T47D (cell line): ENCODE data around the gene TRAK1.

Experiments
- DNase-seq, 2 experiments: peaks; one replicate each; pipeline versions ENCODE4 v3.0.0 to v3.0.0-alpha.2; 2011 to 2012; ENCODE audit warnings: low read depth in 1 of 2, low spot score in 1 of 2
- JUND ChIP-seq: IDR thresholded peaks from 2 replicates; pipeline ENCODE4 v1.6.1; 2012; ENCODE audit warnings: low read depth
- in situ Hi-C: cut with HindIII; loops from 2 replicates; pipeline ENCODE4 v1.10.0; 2016; ENCODE audit warnings: low sequenced_read_pairs, low pct_unique_long_range_greater_than_20kb

The TRAK1 gene

DNA sequence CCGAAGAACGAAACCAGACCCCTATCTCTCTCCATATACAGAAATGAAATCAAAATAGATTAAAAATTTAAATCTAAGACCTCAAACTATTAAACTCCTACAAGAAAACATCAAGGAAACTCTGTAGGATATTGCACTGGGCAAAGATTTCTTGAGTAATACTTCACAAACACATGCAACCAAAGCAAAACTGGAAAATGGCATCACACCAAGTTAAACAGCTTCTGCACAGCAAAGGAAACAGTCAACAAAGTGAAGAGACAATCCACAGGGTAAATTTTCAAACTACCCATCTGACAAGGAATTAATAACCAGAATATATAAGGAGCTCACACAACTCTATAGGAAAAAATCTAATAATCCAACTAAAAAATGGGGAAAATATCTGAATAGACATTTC is 145.5 kb downstream of the TRAK1 start:
- TF ChIP-seq JUND = no peak
- in situ Hi-C loops = no loop called here
- DNase-seq = peak in 1 of 2 experiments; percentile 40

DNA sequence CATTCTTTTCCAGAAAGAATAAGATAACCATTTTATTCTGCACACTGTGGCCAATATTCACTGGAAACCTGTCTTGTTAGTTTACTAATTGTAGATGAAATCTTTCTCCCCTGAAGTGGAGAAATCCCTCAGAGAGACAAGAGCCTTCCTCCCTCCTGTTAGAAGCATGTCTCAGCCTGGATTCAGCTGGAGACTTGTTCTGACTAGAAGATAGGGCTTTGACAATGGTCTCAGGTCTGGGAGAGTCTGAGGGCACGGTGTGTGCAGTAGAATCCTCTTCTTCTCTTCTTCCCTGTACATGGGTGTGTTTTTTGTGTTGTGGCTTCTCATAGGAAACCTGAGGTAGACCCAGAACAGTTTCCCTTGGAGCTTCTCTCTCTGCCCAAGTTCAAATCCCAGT is 154.9 kb downstream of the TRAK1 start:
- TF ChIP-seq JUND = no peak
- no peak for DNase-seq
- in situ Hi-C loops = no loop called here

DNA sequence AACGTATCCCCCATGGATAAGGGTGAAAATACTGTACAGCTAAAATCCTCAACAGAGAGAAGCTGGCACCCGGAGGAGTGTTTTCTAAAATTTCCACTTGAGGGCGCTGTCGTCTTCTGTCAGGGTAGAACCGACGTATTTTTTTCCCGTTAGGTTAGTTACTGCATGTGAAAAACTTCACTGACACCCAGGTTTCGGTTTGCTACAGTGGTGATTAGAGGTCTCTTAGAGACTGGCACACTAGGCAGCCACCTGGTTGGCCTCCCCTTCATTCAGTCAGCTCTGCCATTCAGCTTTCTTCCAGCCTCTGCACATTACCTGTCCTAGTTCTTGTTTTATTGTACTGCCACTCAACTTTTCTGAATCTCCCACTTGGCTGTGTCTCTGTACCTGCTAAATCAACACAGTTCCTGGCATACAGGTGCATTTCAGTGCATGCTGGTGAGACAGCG is 156.4 kb downstream of the TRAK1 start:
- in situ Hi-C loops = no loop called here
- peak; percentile 69 to 80 for DNase-seq
- no peak for TF ChIP-seq JUND

DNA sequence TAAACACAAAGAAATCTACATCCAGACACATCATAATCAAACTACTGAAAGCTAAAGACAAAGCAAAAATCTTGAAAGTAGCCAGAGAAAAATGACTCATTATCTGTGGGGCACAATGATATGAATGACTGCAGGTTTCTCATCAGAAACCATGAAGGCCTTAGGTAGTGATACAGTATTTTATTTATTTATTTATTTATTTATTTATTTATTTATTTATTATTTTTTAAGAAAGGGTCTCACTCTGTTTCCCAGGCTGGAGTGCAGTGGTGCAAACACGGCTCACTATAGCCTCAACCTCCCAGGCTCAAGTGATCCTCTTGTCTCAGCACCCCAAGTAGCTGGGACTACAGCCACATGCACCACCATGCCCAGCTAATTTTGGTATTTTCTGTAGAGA is 159.6 kb downstream of the TRAK1 start:
- TF ChIP-seq JUND = no peak
- DNase-seq = no peak
- in situ Hi-C loops = no loop called here

DNA sequence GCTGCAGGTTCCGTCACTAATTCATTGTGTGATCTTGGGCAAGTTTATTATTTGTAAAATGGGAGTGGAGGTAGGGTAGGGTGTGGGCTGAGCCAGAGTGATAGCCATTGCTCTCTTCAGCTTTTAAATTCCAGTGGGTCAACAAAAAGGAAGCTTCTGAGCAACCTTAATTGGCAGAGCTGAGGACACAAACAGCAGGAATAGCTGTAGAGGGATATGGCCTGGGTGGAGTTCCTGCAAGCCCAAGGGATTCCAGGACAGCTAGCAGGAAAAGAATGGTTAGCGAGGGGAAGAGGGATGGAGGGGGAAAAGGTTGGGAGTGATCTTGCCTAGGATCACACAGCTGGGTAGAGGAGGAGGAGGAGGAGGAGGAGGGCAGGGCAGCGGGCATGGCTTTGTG is 163.4 kb downstream of the TRAK1 start:
- TF ChIP-seq JUND = no peak
- no peak for DNase-seq
- in situ Hi-C loops = no loop called here

DNA sequence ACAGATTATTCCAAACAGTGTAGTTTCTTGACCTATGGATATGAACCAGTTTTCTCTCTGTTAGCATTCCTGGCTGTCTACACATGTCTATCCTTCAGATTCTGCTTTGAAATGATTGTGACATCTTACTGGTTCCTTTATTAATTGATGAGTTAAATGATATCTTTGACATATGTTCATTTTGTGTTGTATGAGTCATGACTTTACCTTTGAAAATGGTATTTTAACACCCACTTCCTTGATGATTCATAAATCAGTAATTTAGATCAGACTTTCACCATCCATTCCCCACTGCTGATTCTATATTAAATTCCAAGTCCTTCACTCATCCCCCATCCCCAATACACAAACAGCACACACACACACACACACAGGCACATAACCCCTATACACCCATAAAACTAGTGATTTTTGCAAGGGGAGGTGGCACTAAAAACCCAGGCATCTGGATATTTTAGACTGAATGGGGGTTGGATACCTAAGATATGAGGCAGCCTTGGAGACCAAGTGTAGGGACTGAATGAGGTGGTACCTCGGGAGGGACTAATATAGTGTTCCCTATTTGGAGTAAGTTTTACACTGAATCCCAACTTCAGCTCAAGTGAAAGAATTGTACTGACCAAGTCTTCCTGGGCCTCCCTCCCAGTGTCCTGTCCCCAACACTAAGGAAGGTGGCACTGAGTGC is 165.1 kb downstream of the TRAK1 start:
- no peak for DNase-seq
- TF ChIP-seq JUND = no peak
- in situ Hi-C loops = no loop called here

DNA sequence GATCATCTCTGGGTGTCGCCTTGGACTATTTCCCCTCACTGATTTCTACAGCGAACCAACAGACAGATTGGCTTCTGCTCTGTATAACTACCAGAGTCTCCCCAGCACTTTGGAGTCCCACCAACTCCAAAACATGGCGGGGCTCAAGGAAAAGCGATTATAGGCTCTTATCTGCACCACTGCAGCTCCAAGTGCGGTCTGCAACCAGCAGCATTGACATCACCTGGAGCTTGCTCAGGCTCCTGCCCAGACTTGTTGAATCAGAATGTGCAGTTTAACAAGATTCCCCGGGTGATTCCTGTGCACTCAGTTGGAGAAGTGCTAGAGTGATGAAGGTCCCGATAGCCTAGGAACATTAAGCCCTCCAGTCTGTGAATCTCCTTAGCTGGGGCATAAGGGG is 165.8 kb downstream of the TRAK1 start:
- peak in 1 of 2 experiments; percentile 20 for DNase-seq
- in situ Hi-C loops = no loop called here
- no peak for TF ChIP-seq JUND

DNA sequence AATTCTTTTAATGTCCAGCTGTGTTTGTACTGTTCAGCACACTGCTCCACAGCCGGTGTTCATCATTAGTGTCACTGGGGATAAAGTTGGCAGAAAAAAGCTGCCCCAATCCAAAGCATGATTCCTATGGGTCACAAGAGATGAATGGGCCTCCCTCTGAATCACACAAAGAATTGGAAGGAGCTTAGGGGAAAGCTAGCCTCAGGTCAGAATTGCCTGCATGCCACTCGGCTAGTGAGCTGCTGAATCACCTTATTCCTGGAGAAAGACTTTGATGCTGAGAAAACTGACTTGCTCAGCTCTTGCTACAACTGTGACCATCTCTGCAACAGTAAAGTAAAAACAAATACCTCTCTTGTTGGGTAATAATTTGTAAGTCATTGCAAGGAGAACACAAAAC is 171.4 kb downstream of the TRAK1 start:
- DNase-seq = peak in 1 of 2 experiments; percentile 18
- no peak for TF ChIP-seq JUND
- in situ Hi-C loops = no loop called here

DNA sequence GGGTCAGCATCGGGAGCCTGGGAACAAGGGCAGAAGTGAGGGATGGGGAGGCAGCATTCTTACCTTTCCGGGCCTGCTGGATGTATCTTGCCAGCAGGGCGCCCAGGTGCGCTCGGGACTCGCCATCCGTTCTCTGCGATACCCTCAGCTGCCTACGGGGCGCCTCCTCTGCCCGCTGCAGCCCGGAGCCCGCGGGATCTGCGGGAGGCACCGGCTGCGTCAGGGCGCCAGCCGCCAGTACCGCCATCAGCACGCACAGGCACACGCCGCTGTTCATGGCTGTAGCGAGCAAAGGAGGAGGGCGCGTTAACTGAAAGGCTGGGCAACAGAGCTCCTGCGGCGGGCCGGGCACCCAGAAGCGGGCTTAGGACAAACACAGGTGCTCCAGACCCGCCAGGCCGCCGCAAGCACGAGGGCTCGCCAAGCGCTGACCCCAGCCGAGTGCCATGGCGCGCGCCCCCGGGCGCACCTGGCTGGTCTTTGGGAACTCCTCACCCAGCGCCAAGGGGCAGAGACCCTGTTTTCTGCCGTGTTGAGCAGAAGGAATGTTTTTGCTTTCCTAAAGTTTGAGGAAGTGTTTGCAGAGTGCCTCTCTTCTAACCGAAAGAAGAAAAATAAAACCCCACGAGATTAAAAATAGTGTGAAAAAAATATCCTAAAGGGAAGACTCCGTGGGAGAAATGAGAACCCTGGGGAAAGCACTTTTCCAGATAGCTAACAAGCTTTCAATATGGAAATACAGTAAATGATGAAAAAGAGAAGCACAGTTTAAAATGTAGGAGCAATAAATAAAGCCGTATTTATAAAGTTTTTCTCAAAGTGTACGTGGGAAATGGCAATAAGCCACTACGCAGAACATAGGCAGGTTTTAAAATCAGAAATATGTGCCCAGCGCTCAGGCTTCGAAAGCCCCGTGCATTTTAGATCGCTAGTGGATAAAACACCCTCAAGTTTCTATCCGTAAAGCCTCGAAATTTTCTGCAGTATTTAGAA is 172.5 kb downstream of the TRAK1 start:
- in situ Hi-C loops = no loop called here

DNA sequence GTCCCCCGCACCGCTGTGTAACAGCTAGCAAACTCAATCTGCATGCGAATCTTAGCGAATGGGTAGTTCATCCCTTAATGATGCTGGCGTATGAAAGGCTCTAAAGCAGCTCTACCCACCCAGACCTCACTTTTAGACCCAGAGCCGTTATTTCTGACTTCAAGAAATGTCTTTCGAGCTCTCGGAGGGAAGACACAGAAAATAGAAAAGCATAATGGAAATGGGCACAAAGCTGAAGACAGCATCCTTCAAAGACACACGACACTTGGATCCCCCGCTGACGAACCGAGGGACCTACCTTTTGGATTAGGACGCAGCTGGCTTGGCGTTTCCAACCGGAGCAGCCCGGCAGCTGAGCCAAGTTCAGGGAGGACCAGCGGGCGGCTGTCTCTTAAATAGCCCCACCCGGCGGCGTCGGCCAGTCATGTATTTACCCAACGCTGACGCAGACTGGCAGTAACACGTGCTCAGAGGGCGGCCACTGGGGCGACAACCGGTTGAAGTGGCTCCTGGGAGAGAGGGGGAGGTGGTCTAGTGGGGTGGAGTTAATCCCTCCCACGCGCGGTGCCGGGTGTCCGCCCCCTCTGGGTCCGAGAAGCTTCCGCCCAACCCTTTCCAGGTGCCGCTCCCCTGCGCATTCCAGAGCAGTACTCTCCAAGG is 173.4 kb downstream of the TRAK1 start:
- no peak for DNase-seq
- in situ Hi-C loops = no loop called here
- no peak for TF ChIP-seq JUND

More for the DNA sequence above, 172.5 kb downstream of the TRAK1 start:
- no peak for DNase-seq
- no peak for TF ChIP-seq JUND

DNA sequence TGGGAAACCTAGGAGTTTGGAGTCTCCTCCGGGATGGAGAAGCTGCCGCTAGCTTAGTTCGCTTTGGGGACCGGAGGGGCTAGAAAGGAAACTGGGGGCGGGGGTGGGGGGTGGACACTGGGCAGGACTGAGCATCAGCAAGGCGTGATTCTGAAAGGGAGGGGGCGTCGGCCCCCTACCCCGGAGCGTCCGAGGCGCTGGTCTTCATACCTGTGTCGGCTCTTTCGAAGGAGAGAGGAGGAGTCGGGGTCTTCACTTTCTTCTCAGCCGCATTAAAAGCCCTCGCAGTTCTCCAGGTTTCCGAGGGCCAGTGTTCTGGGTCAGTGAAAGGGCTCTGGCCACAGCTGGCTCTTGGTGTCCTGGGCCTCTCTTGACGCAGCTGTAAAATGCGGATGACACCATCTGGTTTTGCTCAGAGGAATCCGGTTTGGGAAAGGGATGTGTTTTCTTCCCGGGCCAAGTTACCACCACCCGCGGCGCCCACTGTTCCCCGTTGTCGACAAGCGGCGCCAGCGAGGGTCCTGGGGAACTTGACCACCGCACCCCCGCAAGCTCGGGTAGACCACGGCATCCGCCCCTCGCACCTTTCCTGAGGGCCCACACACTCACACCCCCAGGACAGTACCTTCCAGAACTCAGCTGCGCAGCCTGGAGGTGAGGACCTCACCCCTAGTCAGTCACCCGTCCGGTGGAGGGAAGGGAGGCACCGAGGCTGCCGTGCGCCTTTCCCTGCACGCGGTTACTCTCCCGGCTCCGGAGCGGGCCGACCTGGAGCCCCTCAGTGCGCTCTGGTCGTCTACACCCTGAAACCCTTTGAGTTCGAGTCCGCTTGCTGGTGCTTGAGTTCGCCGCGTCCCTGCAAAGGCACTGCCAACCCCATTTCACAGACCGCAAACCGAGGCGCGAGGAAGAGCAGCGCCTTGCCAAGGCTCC is 174.2 kb downstream of the TRAK1 start:
- in situ Hi-C loops = no loop called here
- no peak for DNase-seq
- no peak for TF ChIP-seq JUND

DNA sequence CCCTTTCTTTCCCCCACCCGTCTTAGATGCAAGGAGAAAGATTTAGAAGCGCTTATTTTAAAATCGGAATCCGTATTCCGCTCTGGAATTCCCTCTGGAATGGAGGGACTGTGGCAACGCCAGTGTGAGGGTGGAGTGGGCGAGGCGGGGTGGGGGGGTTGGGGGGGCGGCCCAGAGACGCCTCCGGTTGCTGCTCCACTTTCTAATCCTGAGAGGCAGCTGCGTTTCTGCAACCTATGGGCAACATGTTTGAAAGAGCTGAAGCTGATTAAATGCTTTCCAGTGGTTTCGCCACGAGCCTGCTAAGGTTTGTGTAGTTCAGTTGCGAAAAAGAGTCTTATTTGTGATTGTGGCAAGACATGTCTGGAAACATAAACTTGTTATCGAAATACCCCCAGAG is 174.9 kb downstream of the TRAK1 start, which contains the start of gene CCK:
TSS of gene CCK (minus strand) at position 101 of the 400 bp plus-strand sequence. CDS start 2,555 bp downstream, outside the sequence.
- TF ChIP-seq JUND = no peak
- DNase-seq = no peak
- in situ Hi-C loops = no loop called here
